MM.1S (cell line): Measurements from ENCODE around the gene TAOK1.

Source experiments
- CTCF ChIP-seq: fragments of 300-600 bp; sonication (generic); IDR thresholded peaks from 2 replicates; pipeline ENCODE4 v1.5.1; 2016; ENCODE audit warnings: antibody characterized with exemption, low read length, mixed read lengths
- EZH2 ChIP-seq: fragments of 300-600 bp; sonication (generic); optimal IDR thresholded peaks from 2 replicates; pipeline ENCODE3; 2017; ENCODE audit warnings: low read depth, mild to moderate bottlenecking, antibody characterized with exemption, low read length, mixed read lengths

- TF ChIP-seq CTCF (no peak), EZH2 (no peak)
Measured at GRCh38 chr17:29409963-29410362, 19.8 kb downstream of the TAOK1 start.
